Measurements from ENCODE around the gene ARMC12. TPM values are rescaled to one million over a fixed set of nuclear protein-coding genes. Genes with fewer than 3 reads are reported as not detected.

ARMC12 gene
- total RNA-seq, 1 donor from 2014 or later: not detected

DNA sequence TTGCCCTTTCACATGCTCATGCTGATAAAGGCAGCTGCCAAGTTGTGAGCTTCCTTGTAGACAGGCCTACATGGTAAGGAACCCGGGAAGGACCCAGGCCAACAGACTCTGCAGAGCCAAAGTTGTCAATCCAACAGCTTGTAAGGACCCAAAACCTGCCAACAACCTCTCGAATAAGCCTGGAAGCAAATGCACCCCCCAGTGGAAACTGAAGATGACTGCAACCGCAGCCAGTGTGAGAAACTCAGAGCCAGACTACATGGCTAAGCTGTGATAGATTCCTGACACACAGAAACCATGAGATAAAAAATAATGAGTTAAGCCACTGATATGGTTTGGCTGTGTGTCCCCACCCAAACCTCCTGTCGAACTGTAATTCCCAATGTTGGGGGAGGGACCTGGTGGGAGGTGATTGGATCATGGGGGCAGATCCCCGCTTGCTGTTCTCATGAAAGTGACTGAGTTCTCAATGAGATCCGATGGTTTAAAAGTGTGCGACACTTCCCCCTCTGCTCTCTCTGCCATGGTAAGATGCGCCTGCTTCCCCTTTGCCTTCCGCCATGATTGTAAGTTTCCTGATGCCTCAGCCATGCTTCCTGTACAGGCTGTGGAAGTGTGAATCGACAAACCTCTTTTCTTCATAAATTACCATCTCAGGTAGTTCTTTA is 20.8 kb downstream of the ARMC12 start:
- Histone ChIP-seq H3K36me3 (no peaks in the 10 kb centered on the region), H3K4me1 (no peaks in the 10 kb centered on the region), H3K4me3 (no peak overlapping the region), H3K9me3 (no peaks in the 10 kb centered on the region), H3K27me3 (ENCODE audit: low read depth) (peaks cover 25% of the 10 kb centered on the region), H3K27ac (no peak overlapping the region)
- TF ChIP-seq, protein P1, sequence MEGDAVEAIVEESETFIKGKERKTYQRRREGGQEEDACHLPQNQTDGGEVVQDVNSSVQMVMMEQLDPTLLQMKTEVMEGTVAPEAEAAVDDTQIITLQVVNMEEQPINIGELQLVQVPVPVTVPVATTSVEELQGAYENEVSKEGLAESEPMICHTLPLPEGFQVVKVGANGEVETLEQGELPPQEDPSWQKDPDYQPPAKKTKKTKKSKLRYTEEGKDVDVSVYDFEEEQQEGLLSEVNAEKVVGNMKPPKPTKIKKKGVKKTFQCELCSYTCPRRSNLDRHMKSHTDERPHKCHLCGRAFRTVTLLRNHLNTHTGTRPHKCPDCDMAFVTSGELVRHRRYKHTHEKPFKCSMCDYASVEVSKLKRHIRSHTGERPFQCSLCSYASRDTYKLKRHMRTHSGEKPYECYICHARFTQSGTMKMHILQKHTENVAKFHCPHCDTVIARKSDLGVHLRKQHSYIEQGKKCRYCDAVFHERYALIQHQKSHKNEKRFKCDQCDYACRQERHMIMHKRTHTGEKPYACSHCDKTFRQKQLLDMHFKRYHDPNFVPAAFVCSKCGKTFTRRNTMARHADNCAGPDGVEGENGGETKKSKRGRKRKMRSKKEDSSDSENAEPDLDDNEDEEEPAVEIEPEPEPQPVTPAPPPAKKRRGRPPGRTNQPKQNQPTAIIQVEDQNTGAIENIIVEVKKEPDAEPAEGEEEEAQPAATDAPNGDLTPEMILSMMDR (IDR thresholded peaks at IDR 0.05): no peak
- DNase-seq: no peak
- no peak for ATAC-seq
- intact Hi-C loops (cut with DNase I): no loop called here

DNA sequence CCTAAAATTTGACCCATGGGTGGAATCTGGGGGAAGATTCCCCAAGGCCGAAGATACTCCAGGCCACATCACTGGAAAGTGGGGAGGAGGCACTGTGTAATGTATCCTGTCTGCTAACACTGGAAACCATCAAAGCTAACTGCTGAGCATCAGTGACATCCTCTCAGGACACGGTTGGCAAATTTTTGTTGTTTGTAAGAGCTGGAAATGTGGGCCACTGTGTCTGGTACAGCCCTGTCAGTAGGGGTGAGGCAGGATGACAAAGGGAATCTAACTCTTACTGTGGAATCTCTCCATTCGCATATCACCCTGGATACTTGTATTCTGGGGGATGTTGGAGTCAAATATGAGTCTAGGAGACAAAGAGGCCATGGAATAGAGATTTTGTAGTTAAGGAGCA is 22.6 kb downstream of the ARMC12 start:
- Histone ChIP-seq H3K4me1 (no peaks in the 10 kb centered on the region), H3K27me3 (ENCODE audit: low read depth) (peaks cover 41% of the 10 kb centered on the region), H3K36me3 (no peaks in the 10 kb centered on the region), H3K4me3 (no peak overlapping the region), H3K9me3 (no peaks in the 10 kb centered on the region), H3K27ac (no peak overlapping the region)
- no peak for ATAC-seq
- DNase-seq: no peak
- intact Hi-C loops (cut with DNase I): no loop called here
- TF ChIP-seq, protein P1 (IDR thresholded peaks at IDR 0.05): no peak

DNA sequence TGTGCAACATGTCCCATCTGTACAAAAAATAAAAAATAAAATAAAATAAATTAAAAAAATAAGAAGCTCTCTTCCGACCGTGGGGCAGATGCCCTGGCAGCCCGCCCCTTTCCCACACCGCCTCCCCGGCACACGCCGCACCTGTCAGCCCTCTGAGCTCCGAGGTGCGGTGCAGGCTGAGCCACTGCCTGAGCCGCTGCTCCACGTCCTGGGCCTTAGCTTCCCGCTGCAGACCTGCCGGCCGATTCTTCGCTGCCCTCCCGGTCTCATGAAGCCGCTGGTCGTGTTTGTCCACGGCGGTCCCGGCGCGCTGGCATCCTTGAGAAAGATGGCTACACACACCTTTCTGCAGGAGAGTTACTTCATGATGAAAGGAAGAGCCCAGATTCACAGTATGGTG is 28.9 kb downstream of the ARMC12 start:
- ATAC-seq (no peak), DNase-seq (no peak)
- TF ChIP-seq, protein P1 (IDR thresholded peaks at IDR 0.05): no peak
- intact Hi-C loops (cut with DNase I): no loop called here
- Histone ChIP-seq H3K4me3 (no peak overlapping the region), H3K27me3 (ENCODE audit: low read depth) (peaks cover 46% of the 10 kb centered on the region), H3K4me1 (no peaks in the 10 kb centered on the region), H3K27ac (no peak overlapping the region), H3K36me3 (no peaks in the 10 kb centered on the region), H3K9me3 (no peaks in the 10 kb centered on the region)

DNA sequence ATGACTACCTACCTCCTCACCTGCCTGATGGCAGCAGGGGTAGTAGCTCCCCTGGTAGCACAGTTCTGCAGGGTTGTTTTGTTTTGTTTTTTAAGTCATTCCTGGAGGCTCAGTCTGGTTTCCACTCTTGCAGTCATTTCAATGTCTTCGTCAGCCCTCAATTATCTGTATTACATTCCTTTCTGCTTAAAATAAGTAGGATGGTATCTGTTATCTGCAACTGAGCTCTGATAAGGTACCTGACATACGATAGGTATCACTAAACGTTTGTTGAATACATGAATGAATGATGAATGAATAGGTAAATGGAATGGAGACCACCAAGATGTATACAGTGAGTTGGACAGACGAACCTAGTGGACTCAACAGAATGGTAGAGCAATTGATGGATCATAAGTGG is 32.4 kb downstream of the ARMC12 start:
- H3K4me1 ChIP-seq: no peaks in the 10 kb centered on the region

DNA sequence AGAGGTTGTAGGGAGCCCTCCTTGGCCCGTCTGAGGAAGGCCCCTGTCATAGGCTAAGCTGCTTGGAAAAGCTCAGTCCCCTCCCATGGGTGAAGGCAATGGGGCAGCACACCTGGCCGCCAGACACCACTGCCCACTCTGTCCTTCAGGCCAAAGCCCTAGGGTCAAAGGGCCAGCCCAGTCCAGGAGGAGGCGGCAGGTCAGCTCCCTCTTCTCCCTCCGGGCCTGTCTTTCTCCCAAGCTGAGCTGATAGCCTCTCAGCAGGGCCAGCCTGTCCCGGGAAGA is 34.5 kb downstream of the ARMC12 start:
- TF ChIP-seq, protein P1 (IDR thresholded peaks at IDR 0.05): no peak
- intact Hi-C loops (cut with DNase I): no loop called here
- Histone ChIP-seq H3K9me3 (no peaks in the 10 kb centered on the region), H3K27ac (no peak overlapping the region), H3K4me3 (no peak overlapping the region), H3K27me3 (ENCODE audit: low read depth) (peaks cover 18% of the 10 kb centered on the region), H3K4me1 (peaks cover 3% of the 10 kb centered on the region), H3K36me3 (no peaks in the 10 kb centered on the region)
- ATAC-seq (peak in 1 of 2 donors; percentile 35), DNase-seq (no peak)

More for the DNA sequence above, 32.4 kb downstream of the ARMC12 start:
- Histone ChIP-seq H3K27me3 (ENCODE audit: low read depth) (peaks cover 20% of the 10 kb centered on the region), H3K9me3 (no peaks in the 10 kb centered on the region), H3K4me3 (no peak overlapping the region), H3K27ac (no peak overlapping the region), H3K36me3 (no peaks in the 10 kb centered on the region)
- DNase-seq (no peak), ATAC-seq (no peak)
- intact Hi-C loops (cut with DNase I): no loop called here
- TF ChIP-seq, protein P1 (IDR thresholded peaks at IDR 0.05): no peak

Data from lower lobe of right lung (tissue), 2 donors.